Fibroblast of mammary gland (primary cell): ENCODE data around the gene FBP1.

ENCODE experiments used
- DNase-seq: peaks from one replicate; pipeline ENCODE4 v3.0.0-alpha.2; 2010; ENCODE audit warnings: low read depth
- H3K4me3 ChIP-seq: 2 replicates; pipeline ENCODE4 v1.5.1; 2011; ENCODE audit warnings: low read depth, mild to moderate bottlenecking, low read length, moderate library complexity; ENCODE audit not compliant: control insufficient read depth
- TF ChIP-seq, protein P1 (sequence below): conservative IDR thresholded peaks from 2 replicates; pipeline ENCODE4 v1.5.1; 2011; ENCODE audit warnings: low read depth, low read length, inconsistent platforms; ENCODE audit not compliant: control insufficient read depth, insufficient read depth

Gene FBP1

DNA sequence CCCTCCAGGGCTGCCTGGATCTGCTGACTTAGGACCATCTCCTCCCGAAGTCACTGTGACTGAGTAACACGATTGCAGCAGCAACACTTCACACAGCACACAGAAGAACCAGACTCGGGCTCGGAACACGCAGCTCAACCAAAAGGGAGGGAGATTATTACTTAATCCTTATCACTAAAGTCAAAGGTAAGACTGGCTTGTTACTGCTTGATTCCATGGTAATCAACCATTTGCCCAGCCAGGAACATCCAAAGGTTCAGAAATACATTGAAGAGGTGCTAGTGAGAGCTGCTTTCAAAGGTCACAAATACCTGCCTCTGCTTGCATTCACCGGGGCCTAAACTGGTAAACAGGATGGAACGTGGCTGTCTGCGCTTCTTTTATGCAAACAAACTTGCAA lies 7.7 kb downstream of the FBP1 start:
- no peak for DNase-seq
- no peak overlapping the region for H3K4me3 ChIP-seq
- TF ChIP-seq, protein P1, sequence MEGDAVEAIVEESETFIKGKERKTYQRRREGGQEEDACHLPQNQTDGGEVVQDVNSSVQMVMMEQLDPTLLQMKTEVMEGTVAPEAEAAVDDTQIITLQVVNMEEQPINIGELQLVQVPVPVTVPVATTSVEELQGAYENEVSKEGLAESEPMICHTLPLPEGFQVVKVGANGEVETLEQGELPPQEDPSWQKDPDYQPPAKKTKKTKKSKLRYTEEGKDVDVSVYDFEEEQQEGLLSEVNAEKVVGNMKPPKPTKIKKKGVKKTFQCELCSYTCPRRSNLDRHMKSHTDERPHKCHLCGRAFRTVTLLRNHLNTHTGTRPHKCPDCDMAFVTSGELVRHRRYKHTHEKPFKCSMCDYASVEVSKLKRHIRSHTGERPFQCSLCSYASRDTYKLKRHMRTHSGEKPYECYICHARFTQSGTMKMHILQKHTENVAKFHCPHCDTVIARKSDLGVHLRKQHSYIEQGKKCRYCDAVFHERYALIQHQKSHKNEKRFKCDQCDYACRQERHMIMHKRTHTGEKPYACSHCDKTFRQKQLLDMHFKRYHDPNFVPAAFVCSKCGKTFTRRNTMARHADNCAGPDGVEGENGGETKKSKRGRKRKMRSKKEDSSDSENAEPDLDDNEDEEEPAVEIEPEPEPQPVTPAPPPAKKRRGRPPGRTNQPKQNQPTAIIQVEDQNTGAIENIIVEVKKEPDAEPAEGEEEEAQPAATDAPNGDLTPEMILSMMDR, result no peak

DNA sequence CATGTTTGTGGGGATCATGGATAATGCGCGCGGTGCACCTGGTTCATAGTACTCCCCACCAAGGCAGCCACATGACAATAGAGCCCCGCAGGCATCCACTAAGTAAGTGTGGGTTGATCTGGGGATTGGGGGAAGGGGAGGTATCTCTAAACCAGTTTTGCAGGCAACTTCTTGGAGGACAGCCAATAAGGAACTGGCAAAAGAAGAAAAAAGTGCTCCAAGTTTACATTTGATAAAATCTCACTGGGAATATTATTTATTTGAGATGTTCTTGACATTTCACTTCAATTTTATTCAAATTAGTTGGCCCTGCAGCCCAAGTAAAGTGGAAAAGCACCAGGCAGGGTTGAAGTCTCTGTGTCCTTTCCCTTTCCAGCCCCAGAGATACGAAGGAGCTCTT lies 8.5 kb downstream of the FBP1 start:
- no peak overlapping the region for H3K4me3 ChIP-seq
- TF ChIP-seq, protein P1, result no peak
- no peak for DNase-seq

DNA sequence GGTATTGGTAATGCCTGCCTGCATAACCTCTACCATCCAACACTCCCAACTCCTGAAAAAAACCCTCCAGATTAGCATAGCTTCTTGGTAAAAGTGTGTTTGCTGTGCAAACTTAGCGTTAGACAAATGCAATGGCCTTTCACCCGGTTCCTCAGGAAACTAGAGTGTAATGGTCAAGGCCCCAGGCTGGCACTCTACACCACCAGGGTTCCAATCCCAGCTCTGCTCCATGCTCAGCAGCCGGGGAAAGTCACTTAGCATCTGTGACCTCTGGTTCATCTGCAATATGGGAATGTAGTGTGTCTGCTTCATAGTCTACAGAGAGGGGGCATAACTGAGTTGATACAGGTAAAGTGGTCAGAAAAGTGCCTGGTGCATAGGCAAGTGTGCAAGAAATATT lies 9.0 kb downstream of the FBP1 start:
- no peak for DNase-seq
- H3K4me3 ChIP-seq, result no peak overlapping the region
- TF ChIP-seq, protein P1, result no peak

DNA sequence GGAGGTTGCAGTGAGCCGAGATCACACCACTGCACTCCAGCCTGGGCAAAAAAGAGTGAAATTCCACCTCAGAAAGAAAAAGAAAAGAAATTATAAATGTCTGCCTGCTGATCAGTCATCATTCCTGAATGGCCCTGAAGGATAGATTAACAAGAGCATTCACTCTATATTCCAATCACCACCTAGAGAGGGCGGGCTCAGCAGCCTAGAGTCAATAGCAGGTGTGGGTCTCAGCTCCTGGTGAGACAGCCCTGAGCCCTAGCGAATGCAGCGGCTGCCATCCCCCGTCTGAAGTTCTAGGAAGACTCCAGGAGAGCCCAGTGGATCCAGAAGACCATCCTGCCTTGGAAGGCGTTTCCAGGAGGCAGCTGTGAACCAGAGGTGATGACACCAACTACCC lies 12.0 kb downstream of the FBP1 start:
- TF ChIP-seq, protein P1, result no peak
- H3K4me3 ChIP-seq, result no peak overlapping the region
- DNase-seq, result no peak

DNA sequence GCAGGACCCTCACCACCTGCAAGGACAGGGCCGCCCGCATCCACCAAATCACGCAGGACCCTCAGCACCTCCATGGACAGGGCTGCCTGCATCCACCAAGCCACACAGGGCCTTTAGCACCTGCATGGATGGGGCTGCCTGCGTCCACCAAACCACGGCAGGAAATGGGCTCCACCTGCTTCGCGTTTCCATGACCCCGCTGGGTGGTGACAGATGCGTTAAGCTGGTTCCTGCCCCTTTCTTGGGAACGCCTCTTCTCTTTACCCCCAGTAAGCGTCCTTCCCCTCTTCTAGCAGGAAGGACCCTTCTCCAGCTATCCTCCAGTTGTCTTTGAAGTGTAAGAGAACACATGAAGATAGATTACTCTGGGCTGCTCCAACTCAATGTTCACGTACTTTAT lies 13.5 kb downstream of the FBP1 start:
- DNase-seq, result no peak
- TF ChIP-seq, protein P1, result no peak
- H3K4me3 ChIP-seq, result no peak overlapping the region

DNA sequence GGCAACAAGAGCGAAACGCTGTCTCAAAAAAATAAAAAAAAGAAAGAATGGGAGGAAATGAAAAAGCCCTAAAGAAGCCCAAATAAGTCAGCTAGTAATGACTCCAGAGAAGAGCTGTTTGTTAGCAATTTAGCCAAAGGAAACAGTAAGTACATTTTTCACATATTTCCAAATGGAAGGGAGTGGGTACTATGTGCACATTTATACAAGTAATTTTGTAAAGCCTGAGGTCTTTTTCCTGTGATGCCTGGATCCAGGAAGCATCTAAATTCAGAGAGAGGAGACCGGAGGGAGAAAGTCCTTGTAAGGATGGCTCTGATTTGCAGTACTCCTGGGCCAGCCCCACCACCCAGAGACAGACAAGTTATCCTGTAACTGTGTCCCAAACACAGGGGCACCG lies 14.7 kb downstream of the FBP1 start:
- TF ChIP-seq, protein P1, result no peak
- H3K4me3 ChIP-seq, result no peak overlapping the region
- no peak for DNase-seq

DNA sequence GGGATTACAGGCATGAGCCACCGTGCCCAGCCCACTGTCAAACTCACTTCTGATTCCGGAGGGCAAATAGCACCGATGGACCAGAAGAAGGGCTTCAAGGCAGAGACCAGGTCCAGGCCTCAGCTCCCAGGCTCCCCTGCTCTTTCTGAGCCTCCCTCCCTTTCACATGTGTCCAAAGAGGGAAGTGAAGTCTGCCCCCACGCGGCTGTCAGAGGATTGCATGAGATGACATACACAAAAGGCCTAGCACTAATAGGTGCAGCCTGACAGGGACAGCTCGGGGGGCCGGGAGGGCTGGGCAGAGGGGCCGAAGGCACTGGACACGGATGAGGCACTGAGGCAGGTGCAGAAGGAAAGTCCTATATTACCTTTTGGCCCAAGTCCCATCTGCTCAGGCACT lies 16.1 kb downstream of the FBP1 start:
- no peak for DNase-seq
- TF ChIP-seq, protein P1, result peak; percentile 19
- no peak overlapping the region for H3K4me3 ChIP-seq
